OCI-LY1 (cell line): ENCODE measurements around the gene TFPI.

Source experiments
- EZH2 ChIP-seq: fragments of 200-600 bp; sonication (generic), shearing (Covaris generic); IDR thresholded peaks from 2 replicates; pipeline ENCODE4 v1.8.0; 2017; ENCODE audit warnings: borderline replicate concordance, mixed run types, mild to moderate bottlenecking, antibody characterized with exemption, low read length, moderate library complexity, mixed read lengths
- TF ChIP-seq, protein P1 (sequence below): fragments of 200-600 bp; sonication (generic), shearing (Covaris generic); IDR thresholded peaks from 2 replicates; pipeline ENCODE4 v1.5.1; 2017; ENCODE audit warnings: mild to moderate bottlenecking, antibody characterized with exemption, low read length, moderate library complexity, mixed read lengths

GRCh38 chr2:187544371-187545080, 9.7 kb downstream of the TFPI start:
- TF ChIP-seq, protein P1, sequence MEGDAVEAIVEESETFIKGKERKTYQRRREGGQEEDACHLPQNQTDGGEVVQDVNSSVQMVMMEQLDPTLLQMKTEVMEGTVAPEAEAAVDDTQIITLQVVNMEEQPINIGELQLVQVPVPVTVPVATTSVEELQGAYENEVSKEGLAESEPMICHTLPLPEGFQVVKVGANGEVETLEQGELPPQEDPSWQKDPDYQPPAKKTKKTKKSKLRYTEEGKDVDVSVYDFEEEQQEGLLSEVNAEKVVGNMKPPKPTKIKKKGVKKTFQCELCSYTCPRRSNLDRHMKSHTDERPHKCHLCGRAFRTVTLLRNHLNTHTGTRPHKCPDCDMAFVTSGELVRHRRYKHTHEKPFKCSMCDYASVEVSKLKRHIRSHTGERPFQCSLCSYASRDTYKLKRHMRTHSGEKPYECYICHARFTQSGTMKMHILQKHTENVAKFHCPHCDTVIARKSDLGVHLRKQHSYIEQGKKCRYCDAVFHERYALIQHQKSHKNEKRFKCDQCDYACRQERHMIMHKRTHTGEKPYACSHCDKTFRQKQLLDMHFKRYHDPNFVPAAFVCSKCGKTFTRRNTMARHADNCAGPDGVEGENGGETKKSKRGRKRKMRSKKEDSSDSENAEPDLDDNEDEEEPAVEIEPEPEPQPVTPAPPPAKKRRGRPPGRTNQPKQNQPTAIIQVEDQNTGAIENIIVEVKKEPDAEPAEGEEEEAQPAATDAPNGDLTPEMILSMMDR = no peak
- no peak for TF ChIP-seq EZH2
